T-helper 1 cell treated with Interleukin-12 subunit alpha and Interleukin-12 subunit beta and Interleukin-4 antibody, amounts not matched to agents 30 ng/mL and 1 ng/mL, for 36 hours (primary cell): ENCODE results near the gene IGSF21. TPM values are rescaled to one million over a fixed set of nuclear protein-coding genes. Genes with fewer than 3 reads are reported as not detected.
"Not testable (repeated sequence)": the region's sequence is repeated elsewhere in the genome, so short reads cannot be mapped to it uniquely, and the experiment has no call there.

Experiments
- intact Hi-C: fragments of 100-400 bp; cut with micrococcal nuclease; formaldehyde crosslinking; loops from one replicate; pipeline ENCODE4 v1.15.1; 2024
- total RNA-seq: library from RNA; stranded (reverse); gene quantifications from 2 replicates; pipeline ENCODE4 v1.2.3, GENCODE V29; 2022

IGSF21 gene
- total RNA-seq, 1 donor from 2014 or later = not detected

DNA sequence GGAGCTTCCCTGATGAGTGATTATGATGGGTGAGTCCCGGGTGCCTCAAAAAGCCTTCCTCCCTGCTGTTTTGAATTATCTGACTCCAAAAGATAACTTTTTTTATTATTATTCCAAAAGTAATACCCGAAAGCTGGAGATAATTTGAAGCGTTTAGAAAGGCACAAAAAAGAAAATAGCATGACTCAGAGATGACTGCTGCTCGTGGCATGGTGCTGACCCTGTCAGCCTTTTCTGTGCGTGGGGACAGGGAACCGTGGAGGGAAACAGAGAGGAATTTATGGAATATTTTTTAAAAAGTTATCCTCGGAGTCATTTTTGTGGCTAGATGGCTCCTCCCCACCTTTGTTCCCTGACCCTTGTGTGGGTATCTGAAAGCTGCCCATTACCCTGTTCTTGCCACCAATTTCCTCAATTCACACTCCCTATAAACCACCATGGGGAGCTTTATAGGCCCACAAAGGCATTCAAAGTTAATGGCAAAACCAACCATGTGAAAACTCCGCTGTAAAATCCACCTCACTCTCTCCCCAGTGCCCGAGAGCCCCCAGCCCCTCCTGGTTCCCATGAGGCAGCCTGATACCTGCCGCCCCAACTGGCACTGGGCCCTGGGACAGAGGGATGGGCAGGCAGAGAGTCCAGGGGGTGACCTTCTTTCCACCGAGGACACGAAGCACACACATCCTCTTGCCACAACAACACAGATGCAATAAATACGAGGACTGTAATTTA is 37.5 kb downstream of the IGSF21 start:
- intact Hi-C loops = no loop called here

GRCh38 chr1:18145851-18146618 is 38.4 kb downstream of the IGSF21 start:
- intact Hi-C loops = no loop called here

- intact Hi-C loops = no loop called here
These were observed 39.3 kb downstream of the IGSF21 start for GRCh38 chr1:18146886-18147285.

DNA sequence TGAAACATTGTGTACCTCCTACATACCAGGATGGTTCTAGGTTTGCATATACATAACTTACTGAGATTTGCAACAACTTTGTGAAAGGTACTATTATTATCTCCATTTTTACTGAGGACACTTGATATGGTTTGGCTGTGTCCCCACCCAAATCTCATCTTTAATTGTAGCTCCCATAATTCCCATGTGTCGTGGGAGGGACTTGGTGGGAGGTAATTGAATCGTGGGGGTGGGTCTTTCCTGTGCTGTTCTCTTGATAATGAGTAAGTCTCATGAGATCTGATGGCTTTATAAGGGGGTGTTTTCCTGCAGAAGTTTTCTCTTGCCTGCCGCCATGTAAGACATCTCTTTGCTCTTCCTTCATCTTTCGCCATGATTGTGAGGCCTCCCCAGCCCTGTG is 40.1 kb downstream of the IGSF21 start:
- intact Hi-C loops = no loop called here

DNA sequence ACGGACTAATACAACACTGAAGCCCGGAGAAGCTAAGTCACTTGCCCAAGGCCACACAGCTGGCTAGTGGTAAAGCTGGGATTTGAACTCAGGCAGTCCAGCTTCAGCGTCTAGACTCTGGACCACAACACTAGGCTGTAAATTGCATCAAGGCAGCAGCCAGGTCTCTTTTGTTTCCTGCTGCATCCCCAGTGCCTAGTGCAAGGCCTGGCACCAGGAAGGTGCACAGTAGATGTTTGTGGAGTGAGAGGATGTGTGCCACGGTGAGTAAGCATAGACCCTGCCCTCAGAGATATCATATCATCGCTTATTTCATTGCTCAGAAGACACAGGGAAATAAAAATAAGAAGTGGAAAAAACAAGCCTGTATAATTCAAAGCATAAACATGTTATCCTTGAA is 40.9 kb downstream of the IGSF21 start:
- intact Hi-C loops = no loop called here

DNA sequence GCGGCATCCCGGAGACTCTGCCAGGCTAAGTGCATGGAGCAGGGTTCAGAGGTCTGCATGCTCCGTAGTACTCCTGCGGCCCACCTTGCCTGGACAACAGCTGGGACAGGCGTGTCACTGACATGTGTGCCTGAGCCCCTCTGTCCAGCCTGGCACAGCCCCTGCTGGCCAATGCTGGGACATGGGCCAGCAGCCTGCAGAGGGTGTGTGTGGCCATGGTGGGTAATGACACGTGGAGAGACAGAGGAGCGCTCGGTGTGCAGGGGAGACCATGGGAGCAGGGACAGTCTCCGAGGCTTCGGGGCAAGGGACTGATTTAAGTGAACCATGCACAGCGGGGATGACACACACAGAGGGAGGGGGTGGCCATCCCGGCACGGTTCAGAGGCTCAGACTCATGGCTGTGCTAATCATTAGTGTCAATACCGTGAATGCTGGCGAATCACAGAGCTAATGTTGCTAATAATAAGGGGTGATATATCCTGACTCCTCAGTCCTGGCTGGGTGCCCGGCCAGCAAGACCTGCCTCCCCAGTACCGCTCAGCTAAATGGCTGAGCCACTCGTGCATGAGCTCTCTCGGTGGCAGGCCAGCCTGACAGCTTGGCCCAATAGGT is 41.5 kb downstream of the IGSF21 start:
- intact Hi-C loops = no loop called here

DNA sequence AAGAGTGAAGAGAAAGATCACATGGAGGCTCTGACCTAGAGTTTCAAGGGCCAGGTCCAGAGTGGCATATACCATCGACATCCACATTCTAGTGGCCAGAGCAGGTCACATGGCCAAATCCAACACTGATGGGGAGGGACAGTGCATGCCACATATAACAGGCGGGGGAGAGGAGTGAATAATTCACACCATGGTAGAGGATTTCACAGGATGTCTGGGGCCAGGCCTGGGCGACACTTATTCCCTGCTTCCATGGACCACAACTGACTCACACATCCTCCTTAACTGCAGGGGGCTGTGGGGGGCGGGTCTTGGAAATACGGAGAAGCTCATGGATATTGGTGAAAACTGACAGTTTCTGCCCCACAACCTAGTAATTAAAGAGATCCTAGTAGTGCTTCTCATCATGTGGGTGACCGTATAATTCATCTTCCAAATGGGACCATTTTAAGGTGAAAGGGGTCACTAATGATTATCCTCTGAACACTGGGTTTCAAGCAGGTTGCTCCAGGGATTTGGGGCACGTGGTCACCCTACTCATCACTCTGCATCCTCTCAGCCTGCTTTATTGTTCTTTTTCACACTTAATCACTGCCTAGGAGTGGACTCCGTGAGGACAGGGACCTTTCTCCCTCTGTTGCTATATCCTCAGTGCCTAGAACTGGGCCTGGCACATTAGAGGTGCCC is 44.0 kb downstream of the IGSF21 start:
- intact Hi-C loops = no loop called here

GRCh38 chr1:18154430-18155194 is 47.0 kb downstream of the IGSF21 start:
- intact Hi-C loops = no loop called here

DNA sequence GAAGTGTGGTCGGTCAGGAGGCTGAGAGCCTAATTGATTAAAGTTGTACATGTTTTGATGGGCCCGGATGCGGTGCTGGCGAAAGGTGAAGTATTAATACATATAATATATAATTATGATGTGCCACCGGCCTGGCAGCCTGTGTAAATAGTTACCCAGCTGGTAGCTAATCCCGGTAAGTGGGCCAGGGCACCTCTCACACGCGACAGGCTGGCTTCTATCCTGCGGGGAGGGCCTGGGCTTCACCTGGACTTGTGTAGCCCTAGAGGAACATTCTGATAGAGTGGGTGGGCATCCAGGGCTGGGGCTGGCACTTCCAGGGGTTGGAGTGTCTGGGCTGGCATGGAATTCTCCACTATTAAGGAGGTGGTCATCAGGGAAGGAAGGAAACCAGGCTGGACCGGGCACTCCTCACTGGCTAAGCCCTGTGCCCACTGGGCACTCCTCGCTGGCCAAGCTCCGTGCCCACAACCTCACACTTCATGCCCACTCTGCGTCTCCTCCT is 48.3 kb downstream of the IGSF21 start:
- intact Hi-C loops = no loop called here

GRCh38 chr1:18157352-18157751 is 49.8 kb downstream of the IGSF21 start:
- intact Hi-C loops = no loop called here

- intact Hi-C loops = no loop called here
These were observed 50.4 kb downstream of the IGSF21 start for GRCh38 chr1:18157968-18158367.

GRCh38 chr1:18158714-18159113 is 51.1 kb downstream of the IGSF21 start:
- intact Hi-C loops = no loop called here

DNA sequence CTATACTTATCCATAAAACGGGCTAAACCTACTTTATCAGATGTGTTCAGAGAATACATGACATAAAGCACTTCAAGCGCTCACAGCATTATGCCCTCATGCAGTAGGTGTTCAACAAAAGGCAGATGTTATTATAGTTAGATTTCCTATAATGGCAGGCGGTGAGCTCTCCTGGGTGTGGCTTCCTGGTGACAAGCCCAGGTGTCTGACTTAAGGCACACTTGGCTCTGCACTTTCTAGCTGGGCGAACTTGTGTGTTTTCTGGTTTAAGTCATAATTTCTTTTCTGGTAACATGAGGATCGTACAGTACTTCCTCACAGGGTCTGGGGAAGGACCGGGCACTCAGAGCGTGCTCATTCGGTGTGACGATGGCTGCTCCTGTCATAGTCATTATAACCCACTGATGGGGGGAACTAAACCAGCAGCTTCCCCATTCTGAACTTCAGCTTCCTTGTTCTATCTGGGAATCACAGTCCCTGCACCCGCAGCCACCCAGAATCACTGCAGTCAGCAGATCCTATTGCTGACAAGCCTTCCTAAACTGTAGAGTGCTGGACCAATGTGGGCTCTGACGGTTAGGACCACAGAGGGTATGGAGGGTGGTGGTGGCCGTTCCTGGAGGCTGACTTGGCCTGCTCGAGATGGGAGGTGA is 52.8 kb downstream of the IGSF21 start:
- intact Hi-C loops = no loop called here

- intact Hi-C loops = no loop called here
These were observed 54.1 kb downstream of the IGSF21 start for GRCh38 chr1:18161690-18162089.

GRCh38 chr1:18165640-18166039 is 58.0 kb downstream of the IGSF21 start:
- intact Hi-C loops = not testable (repeated sequence)

- intact Hi-C loops = no loop called here
These were observed 58.7 kb downstream of the IGSF21 start for GRCh38 chr1:18166341-18166740.

- intact Hi-C loops = no loop called here
These were observed 59.3 kb downstream of the IGSF21 start for GRCh38 chr1:18166929-18167328.

DNA sequence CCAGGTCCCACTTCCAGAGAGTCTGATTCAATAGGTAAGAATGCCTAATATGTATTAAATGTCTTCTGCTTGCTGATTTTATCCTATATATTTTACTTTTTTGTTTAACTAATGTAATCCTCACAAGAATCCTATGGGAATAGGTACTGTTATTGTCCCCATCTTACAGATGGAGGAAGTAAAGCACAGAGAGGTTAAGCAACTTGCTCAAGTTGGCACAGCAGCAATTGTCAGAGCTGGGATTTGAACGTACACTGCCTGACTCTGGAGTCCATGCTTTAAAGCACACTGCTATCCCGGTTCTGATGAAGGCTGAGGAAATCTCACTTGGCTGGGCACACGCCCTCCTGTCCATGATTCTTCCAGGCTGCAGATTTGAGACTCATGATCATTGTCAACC is 62.8 kb downstream of the IGSF21 start:
- intact Hi-C loops = no loop called here

- intact Hi-C loops = no loop called here
These were observed 66.4 kb downstream of the IGSF21 start for GRCh38 chr1:18174037-18174436.

- intact Hi-C loops = no loop called here
These were observed 67.5 kb downstream of the IGSF21 start for GRCh38 chr1:18175051-18175450.
